GM23338 (cell line): ENCODE results near the gene ITPRID1.
"Not testable (repeated sequence)": the region's sequence is repeated elsewhere in the genome, so short reads cannot be mapped to it uniquely, and the experiment has no call there.

ENCODE experiments used
- CREB1 ChIP-seq: fragments of 250-450 bp; sonication (Bioruptor Pico); IDR thresholded peaks from 2 replicates; pipeline ENCODE4 v1.5.0; 2020; ENCODE audit warnings: low read depth, mild to moderate bottlenecking, moderate library complexity
- CTCF ChIP-seq, 2 experiments: fragments of 200-600 bp in 1 of 2; sonication (generic) in 1 of 2; conservative IDR thresholded peaks; 2 replicates each; pipeline versions ENCODE4 v1.5.1 to v1.6.1; 2016 to 2017; ENCODE audit warnings: antibody characterized with exemption in 2 of 2, low read depth in 2 of 2, mild to moderate bottlenecking in 2 of 2, moderate library complexity in 1 of 2
- ETS1 ChIP-seq: IDR thresholded peaks from 2 replicates; pipeline ENCODE4 v1.6.1; 2016; ENCODE audit warnings: antibody characterized with exemption
- EZH2 ChIP-seq: fragments of 200-600 bp; sonication (generic); IDR thresholded peaks from one replicate; pipeline ENCODE4 v1.8.0; 2017; ENCODE audit warnings: antibody characterized with exemption, mild to moderate bottlenecking, low read depth; ENCODE audit not compliant: unreplicated experiment
- EZH2phosphoT487 ChIP-seq: fragments of 200-600 bp; sonication (generic); IDR thresholded peaks from one replicate; pipeline ENCODE4 v1.8.1; 2018; ENCODE audit warnings: antibody characterized with exemption; ENCODE audit not compliant: unreplicated experiment
- JUNB ChIP-seq: IDR thresholded peaks from one replicate; pipeline ENCODE4 v1.6.1; 2016; ENCODE audit warnings: antibody characterized with exemption; ENCODE audit not compliant: unreplicated experiment
- NANOG ChIP-seq: IDR thresholded peaks from 2 replicates; pipeline ENCODE4 v1.6.1; 2016; ENCODE audit warnings: antibody characterized with exemption, borderline replicate concordance
- POLR2AphosphoS5 ChIP-seq: IDR thresholded peaks from 2 replicates; pipeline ENCODE4 v1.6.1; 2016; ENCODE audit warnings: antibody characterized with exemption, low read depth
- REST ChIP-seq: IDR thresholded peaks from one replicate; pipeline ENCODE4 v1.6.1; 2018; ENCODE audit warnings: antibody characterized with exemption; ENCODE audit not compliant: unreplicated experiment
- STAT1 ChIP-seq: IDR thresholded peaks from one replicate; pipeline ENCODE4 v1.6.1; 2016; ENCODE audit warnings: antibody characterized with exemption; ENCODE audit not compliant: unreplicated experiment
- ZNF331 ChIP-seq: fragments of 250-450 bp; sonication (Bioruptor Pico); IDR thresholded peaks from 2 replicates; pipeline ENCODE4 v1.5.0; 2020; ENCODE audit warnings: low read depth, mild to moderate bottlenecking, moderate library complexity
- ZNF462 ChIP-seq: fragments of 250-450 bp; sonication (Bioruptor Pico); IDR thresholded peaks from 2 replicates; pipeline ENCODE4 v1.5.0; 2020; ENCODE audit warnings: mild to moderate bottlenecking, moderate library complexity

- not testable (repeated sequence) for TF ChIP-seq CTCF (conservative IDR thresholded peaks at IDR 0.05; ENCODE audit: low read depth in 2 of 2); EZH2phosphoT487; ZNF462 (CRISPR knock-in tag); ZNF331 (CRISPR knock-in tag); EZH2; POLR2AphosphoS5; REST; STAT1; JUNB; NANOG; CREB1 (CRISPR knock-in tag); ETS1
Observed at GRCh38 chr7:31540651-31541185, 26.8 kb downstream of the ITPRID1 start.
